K562 (cell line): ENCODE data around the gene CHKB. TPM values are rescaled to one million over a fixed set of nuclear protein-coding genes. Genes with fewer than 3 reads are reported as not detected.

Experiments
- CXXC5 ChIP-seq: fragments of 250-450 bp; sonication (Bioruptor Pico); IDR thresholded peaks from 2 replicates; pipeline ENCODE4 v1.8.0; 2022; ENCODE audit warnings: inconsistent platforms, mild to moderate bottlenecking, moderate library complexity
- FIP1L1 ChIP-seq: fragments of 200-400 bp; formaldehyde crosslinking; IDR thresholded peaks from 2 replicates; pipeline ENCODE4 v1.6.1; 2018; ENCODE audit warnings: mild to moderate bottlenecking, low read depth, low read length; ENCODE audit not compliant: poor library complexity, severe bottlenecking
- MEIS2 ChIP-seq: fragments of 450-650 bp; IDR thresholded peaks from 2 replicates; pipeline ENCODE4 v1.6.1; 2014; ENCODE audit warnings: mild to moderate bottlenecking; ENCODE audit not compliant: partially characterized antibody
- SNRNP70 ChIP-seq: fragments of 200-400 bp; formaldehyde crosslinking; optimal IDR thresholded peaks from 2 replicates; pipeline ENCODE3; 2017; ENCODE audit warnings: low read depth, low read length
- XRCC4 ChIP-seq: IDR thresholded peaks from one replicate; pipeline ENCODE4 v1.6.1; 2011; ENCODE audit not compliant: insufficient read depth, insufficient read length; ENCODE audit errors: extremely low read depth
- ZNF3 ChIP-seq: fragments of 250-450 bp; sonication (Bioruptor Pico); IDR thresholded peaks from 2 replicates; pipeline ENCODE4 v1.5.0; 2021; ENCODE audit warnings: mild to moderate bottlenecking, moderate library complexity
- ZNF395 ChIP-seq: fragments of 200-800 bp; sonication (Bioruptor generic); IDR thresholded peaks from 2 replicates; pipeline ENCODE4 v1.6.1; 2017; ENCODE audit warnings: missing genetic modification characterization, missing compliant biosample characterization
- ZNF589 ChIP-seq: fragments of 200-800 bp; sonication (Bioruptor generic); IDR thresholded peaks from 2 replicates; pipeline ENCODE4 v1.6.1; 2016; ENCODE audit warnings: low read depth, missing genetic modification characterization, missing compliant biosample characterization
- ZNF830 ChIP-seq: fragments of 250-450 bp; sonication (Bioruptor Pico); IDR thresholded peaks from 2 replicates; pipeline ENCODE4 v1.5.0; 2021; ENCODE audit warnings: mild to moderate bottlenecking
- polyA plus RNA-seq, 8 experiments: library from polyadenylated mRNA; depleted of rRNA in 4 of 8; stranded (reverse) in 5 of 8; unstranded in 3 of 8; fragments of >200 nt; fragmentation: Nextera tagmentation in 2 of 8; fragmentation: Illumina TruSeq in 1 of 8; extraction: Ambion mirVana in 2 of 8; extraction: Trizol in 1 of 8; gene quantifications; 2 replicates each; pipeline versions ENCODE4 v1.2.1 to v1.2.3, GENCODE V29; 2011 to 2014; ENCODE audit warnings: inconsistent platforms in 1 of 8, missing spikeins in 1 of 8
- total RNA-seq, 7 experiments: library from RNA; depleted of rRNA in 6 of 7; stranded (reverse); fragments of >200 nt in 6 of 7; fragmentation: Illumina TruSeq in 2 of 7; extraction: Trizol in 2 of 7; gene quantifications; 2 replicates each; pipeline versions ENCODE4 v1.2.1 to v1.2.3, GENCODE V29; 2011 to 2021; ENCODE audit warnings: low replicate concordance in 1 of 7
- TF ChIP-seq, protein P1 (sequence below): IDR thresholded peaks from 2 replicates; pipeline ENCODE4 v1.6.1; 2012; ENCODE audit warnings: low read depth, low read length, improper control_type of control experiment, borderline replicate concordance

Gene CHKB
- total and polyA plus RNA-seq, 9 of the 15 experiments (the other 6 are each of a cell fraction or from before 2014, with no cell fraction given), result 2.7 to 31.0 (median 11.0) TPM

DNA sequence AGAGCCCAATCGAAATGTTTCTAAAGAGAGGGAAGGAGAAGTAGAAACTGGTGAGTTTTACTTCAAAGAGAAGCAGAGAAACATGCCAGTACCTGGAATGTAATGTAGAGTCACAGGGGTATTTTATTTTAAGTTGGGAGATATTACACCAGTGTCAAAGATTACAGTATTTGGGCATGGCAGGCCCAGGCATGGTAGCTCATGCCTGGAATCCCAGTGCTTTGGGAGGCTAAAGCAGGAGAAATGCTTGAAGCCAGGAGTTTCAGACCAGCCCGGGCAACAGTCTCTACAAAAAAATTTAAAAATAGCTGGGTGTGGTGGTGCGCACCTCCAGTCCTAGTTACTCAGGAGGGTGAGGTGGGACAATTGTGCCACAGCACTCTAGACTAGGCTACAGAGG lies 22.6 kb downstream of the CHKB start (continued):
- TF ChIP-seq, protein P1, sequence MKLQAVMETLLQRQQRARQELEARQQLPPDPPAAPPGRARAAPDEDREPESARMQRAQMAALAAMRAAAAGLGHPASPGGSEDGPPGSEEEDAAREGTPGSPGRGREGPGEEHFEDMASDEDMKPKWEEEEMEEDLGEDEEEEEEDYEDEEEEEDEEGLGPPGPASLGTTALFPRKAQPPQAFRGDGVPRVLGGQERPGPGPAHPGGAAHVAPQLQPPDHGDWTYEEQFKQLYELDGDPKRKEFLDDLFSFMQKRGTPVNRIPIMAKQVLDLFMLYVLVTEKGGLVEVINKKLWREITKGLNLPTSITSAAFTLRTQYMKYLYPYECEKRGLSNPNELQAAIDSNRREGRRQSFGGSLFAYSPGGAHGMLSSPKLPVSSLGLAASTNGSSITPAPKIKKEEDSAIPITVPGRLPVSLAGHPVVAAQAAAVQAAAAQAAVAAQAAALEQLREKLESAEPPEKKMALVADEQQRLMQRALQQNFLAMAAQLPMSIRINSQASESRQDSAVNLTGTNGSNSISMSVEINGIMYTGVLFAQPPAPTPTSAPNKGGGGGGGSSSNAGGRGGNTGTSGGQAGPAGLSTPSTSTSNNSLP, result no peak
- TF ChIP-seq CXXC5 (CRISPR knock-in tag), result no peak
- no peak for TF ChIP-seq FIP1L1
- no peak for TF ChIP-seq ZNF3 (CRISPR knock-in tag)
- no peak for TF ChIP-seq ZNF395 (CRISPR knock-in tag)
- no peak for TF ChIP-seq SNRNP70
- TF ChIP-seq XRCC4, result no peak
- no peak for TF ChIP-seq ZNF589 (CRISPR knock-in tag)
- no peak for TF ChIP-seq ZNF830 (CRISPR knock-in tag)
- TF ChIP-seq MEIS2, result no peak
- TF ChIP-seq, all 486 proteins: peak for 0
